A549 (cell line): Measurements from ENCODE around the gene SHC1. TPM values are rescaled to one million over a fixed set of nuclear protein-coding genes. Genes with fewer than 3 reads are reported as not detected.

Experiments used
- ATAC-seq, 2 experiments: fragments of 200-7000 bp in 1 of 2; fragments of >200 bp in 1 of 2; cut with Nextera tagmentation in 1 of 2; cut with Tn5 transposase in 1 of 2; 3 replicates each; pipeline versions ENCODE4 v1.8.0 to v1.9.1; 2018 to 2020; ENCODE audit warnings: mild to moderate bottlenecking in 1 of 2, moderate library complexity in 1 of 2
- CTCF ChIA-PET: fragments of 300-600 bp; sonication (Branson Sonifier 250); formaldehyde crosslinking; extraction: SDS; loops from one replicate; lab custom pipeline; 2021; ENCODE audit warnings: antibody characterized with exemption, inconsistent platforms; lab: Yijun Ruan, JAX
- POLR2A ChIA-PET: fragments of 350-600 bp; formaldehyde crosslinking; extraction: SDS; loops from one replicate; lab custom pipeline; 2021; ENCODE audit warnings: antibody characterized with exemption, inconsistent platforms; lab: Yijun Ruan, JAX
- DNase-seq, 2 experiments: peaks; one replicate each; pipeline versions ENCODE4 v3.0.0 to v3.0.0-alpha.2; 2011 to 2016; ENCODE audit warnings: low read depth in 1 of 2, low spot score in 1 of 2
- FAIRE-seq: peaks from 2 replicates; lab custom pipeline; 2011; peaks lifted over from hg19 to GRCh38; lab: Jason Lieb, UNC
- H3K27ac ChIP-seq, 2 experiments: fragments of >200 bp; sonication (Bioruptor Twin); formaldehyde crosslinking; 3 replicates each; pipeline ENCODE4 v1.5.1; 2016 to 2017
- H3K4me1 ChIP-seq: fragments of >200 bp; sonication (Bioruptor Twin); formaldehyde crosslinking; 3 replicates; pipeline ENCODE4 v1.6.1; 2016
- H3K4me2 ChIP-seq: fragments of >200 bp; sonication (Bioruptor Twin); formaldehyde crosslinking; 3 replicates; pipeline ENCODE4 v1.6.1; 2016
- H3K4me3 ChIP-seq: fragments of >200 bp; sonication (Bioruptor Twin); formaldehyde crosslinking; 3 replicates; pipeline ENCODE4 v1.5.1; 2016
- H3K9me3 ChIP-seq: fragments of >200 bp; sonication (Bioruptor Twin); formaldehyde crosslinking; 3 replicates; pipeline ENCODE4 v1.6.1; 2016
- BCL3 ChIP-seq: fragments of >200 bp; sonication (Bioruptor Twin); formaldehyde crosslinking; IDR thresholded peaks from 3 replicates; pipeline ENCODE4 v1.6.1; 2016
- CBX8 ChIP-seq: fragments of 200-600 bp; sonication (generic); IDR thresholded peaks from 2 replicates; pipeline ENCODE4 v1.6.1; 2016
- CEBPB ChIP-seq, 2 experiments: fragments of >200 bp in 1 of 2; sonication (Bioruptor Twin) in 1 of 2; formaldehyde crosslinking in 1 of 2; IDR thresholded peaks; 2 replicates each; pipeline ENCODE4 v1.6.1; 2012 to 2016
- CHD4 ChIP-seq: fragments of 200-600 bp; sonication (generic); IDR thresholded peaks from 2 replicates; pipeline ENCODE4 v1.6.1; 2016; ENCODE audit warnings: antibody characterized with exemption, mild to moderate bottlenecking, borderline replicate concordance
- E2F6 ChIP-seq: IDR thresholded peaks from 2 replicates; pipeline ENCODE4 v1.6.1; 2012; ENCODE audit warnings: low read depth, borderline replicate concordance
- EHF ChIP-seq: fragments of 250-450 bp; sonication (Bioruptor Pico); IDR thresholded peaks from 2 replicates; pipeline ENCODE4 v1.5.0; 2020; ENCODE audit warnings: mild to moderate bottlenecking
- EHMT2 ChIP-seq: fragments of 200-600 bp; sonication (generic); IDR thresholded peaks from 2 replicates; pipeline ENCODE4 v1.6.1; 2016; ENCODE audit warnings: antibody characterized with exemption, low read depth, mild to moderate bottlenecking, moderate library complexity
- HDAC2 ChIP-seq: fragments of 200-600 bp; sonication (generic); IDR thresholded peaks from 2 replicates; pipeline ENCODE4 v1.6.1; 2016
- HES2 ChIP-seq: fragments of >200 bp; sonication (Bioruptor Twin); formaldehyde crosslinking; IDR thresholded peaks from 2 replicates; pipeline ENCODE4 v1.6.1; 2016
- HOXA7 ChIP-seq: fragments of 250-450 bp; sonication (Bioruptor Pico); IDR thresholded peaks from 2 replicates; pipeline ENCODE4 v1.5.0; 2020; ENCODE audit warnings: mild to moderate bottlenecking, moderate library complexity
- HOXB5 ChIP-seq: fragments of 250-450 bp; sonication (Bioruptor Pico); IDR thresholded peaks from 2 replicates; pipeline ENCODE4 v1.5.0; 2020; ENCODE audit warnings: mild to moderate bottlenecking, moderate library complexity
- KDM1A ChIP-seq: fragments of 200-600 bp; sonication (generic); IDR thresholded peaks from 2 replicates; pipeline ENCODE4 v1.6.1; 2016; ENCODE audit warnings: low read depth, mild to moderate bottlenecking
- KDM5A ChIP-seq: fragments of 200-600 bp; sonication (generic); IDR thresholded peaks from 2 replicates; pipeline ENCODE4 v1.6.1; 2016; ENCODE audit warnings: antibody characterized with exemption, mild to moderate bottlenecking
- MYC ChIP-seq: IDR thresholded peaks from 2 replicates; pipeline ENCODE4 v1.6.1; 2012; ENCODE audit warnings: mild to moderate bottlenecking, inconsistent platforms, low read length, improper control_type of control experiment, borderline replicate concordance
- NPAS2 ChIP-seq: fragments of 250-450 bp; sonication (Bioruptor Pico); IDR thresholded peaks from 2 replicates; pipeline ENCODE4 v1.8.0; 2022; ENCODE audit warnings: mild to moderate bottlenecking, moderate library complexity, borderline replicate concordance
- POLR2A ChIP-seq: IDR thresholded peaks from 2 replicates; pipeline ENCODE4 v1.6.1; 2012; ENCODE audit warnings: mild to moderate bottlenecking, low read length
- POLR2AphosphoS2 ChIP-seq: conservative IDR thresholded peaks from 2 replicates; pipeline ENCODE4 v1.6.1; 2012; ENCODE audit warnings: low read length, improper control_type of control experiment, inconsistent platforms
- RAD21 ChIP-seq, 2 experiments: fragments of >200 bp in 1 of 2; sonication (Bioruptor Twin) in 1 of 2; formaldehyde crosslinking in 1 of 2; IDR thresholded peaks in 1 of 2; conservative IDR thresholded peaks in 1 of 2; 2 replicates in 1 of 2; 3 replicates in 1 of 2; pipeline ENCODE4 v1.6.1; 2012 to 2018; ENCODE audit warnings: inconsistent platforms in 1 of 2
- RNF2 ChIP-seq: fragments of 200-600 bp; sonication (generic); IDR thresholded peaks from 2 replicates; pipeline ENCODE4 v1.6.1; 2016; ENCODE audit warnings: low read depth, mild to moderate bottlenecking, antibody characterized with exemption, moderate library complexity, borderline replicate concordance
- TFCP2L1 ChIP-seq: fragments of 250-450 bp; sonication (Bioruptor Pico); IDR thresholded peaks from 2 replicates; pipeline ENCODE4 v1.5.0; 2021; ENCODE audit warnings: mild to moderate bottlenecking
- TP53 ChIP-seq: fragments of 250-450 bp; sonication (Bioruptor Pico); IDR thresholded peaks from 2 replicates; pipeline ENCODE4 v1.5.0; 2021; ENCODE audit warnings: mild to moderate bottlenecking, moderate library complexity
- ZC3H11A ChIP-seq: fragments of 450-650 bp; IDR thresholded peaks from 2 replicates; pipeline ENCODE4 v1.6.1; 2014; ENCODE audit warnings: antibody characterized with exemption, mild to moderate bottlenecking
- WGBS: methylation state at CpG from one replicate; pipeline ENCODE4 v1.1.6; 2017; ENCODE audit errors: missing lambda C conversion rate; 5-methylcytosine and 5-hydroxymethylcytosine counted together
- polyA plus RNA-seq, 4 experiments: library from polyadenylated mRNA; depleted of rRNA in 3 of 4; stranded (reverse); fragments of >200 nt; fragmentation: RNase III in 1 of 4; extraction: RNeasy Plus Mini Kit Qiagen cat#74134 plus additional on column Dnase treatment in 1 of 4; gene quantifications; 2 replicates in 3 of 4; 3 replicates in 1 of 4; pipeline ENCODE4 v1.2.3, GENCODE V29; 2011 to 2017
- TF ChIP-seq, protein P1 (sequence below): fragments of 200-600 bp; sonication (generic); IDR thresholded peaks from 2 replicates; pipeline ENCODE4 v1.6.1; 2016; ENCODE audit warnings: antibody characterized with exemption, mild to moderate bottlenecking, moderate library complexity

The SHC1 gene
- polyA plus RNA-seq, 2 of the 4 experiments (the other 2 are of a cell fraction), result 118 to 174 TPM

- ATAC-seq, result no peak
- Histone ChIP-seq H3K4me3 (no peak overlapping the region), H3K4me1 (peaks cover 40% of the 10 kb centered on the region), H3K27ac (0 out of 6 replicates have a peak overlapping the region, but pooled peaks of 1 of the 2 experiments have one; percentile 7), H3K4me2 (no peak overlapping the region), H3K9me3 (no peaks in the 10 kb centered on the region)
- CTCF ChIA-PET, result interaction anchor here (1.2 kb wide), 1 partner anchor 9 kb away, joined by 4 read pairs; the partner anchor contains the start of gene PBXIP1
- DNase-seq, result no peak
- 90% methylated on average over 6 of the region's 6 CpGs for WGBS
- no peak for FAIRE-seq
- POLR2A ChIA-PET, result interaction anchor here (0.6 to 1.9 kb wide), 3 partner anchors 10 to 80 kb away, joined by 4 to 8 read pairs (median 6); partner anchors contain the start of gene CKS1B
- TF ChIP-seq HDAC2, result no peak
- peak in 1 of 2 experiments; percentile 42; a peak in 2 of 4 replicates for TF ChIP-seq CEBPB (IDR thresholded peaks at IDR 0.05)
Observed at GRCh38 chr1:154964359-154964758, 6.2 kb downstream of the SHC1 start.

DNA sequence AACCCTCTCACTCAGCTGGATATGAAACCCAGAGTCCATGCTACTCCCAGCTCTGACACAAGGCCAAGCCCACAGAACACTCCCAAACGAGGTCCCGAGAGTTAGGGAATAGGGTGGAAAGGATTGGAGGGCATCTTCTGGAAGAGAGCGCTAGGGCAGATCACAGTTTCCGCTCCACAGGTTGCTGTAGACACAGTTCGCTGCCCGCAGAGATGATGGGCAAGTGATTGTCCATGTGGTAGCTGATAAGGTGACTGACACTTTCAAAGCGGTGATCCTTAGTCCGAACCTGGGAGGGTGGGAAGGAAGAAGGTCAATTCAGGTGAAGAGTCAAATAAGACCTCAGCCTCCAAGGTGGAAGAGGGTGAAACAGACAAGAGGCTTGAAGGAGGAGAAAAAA is 6.9 kb downstream of the SHC1 start:
- no peak for DNase-seq
- POLR2A ChIA-PET, result no interaction called here
- ATAC-seq, result no peak

GRCh38 chr1:154962795-154963330 is 7.7 kb downstream of the SHC1 start:
- H3K4me2 ChIP-seq, result peak overlapping the region; percentile 99
- peaks cover 28% of the 10 kb centered on the region for H3K4me1 ChIP-seq
- H3K27ac ChIP-seq, result peak overlapping the region; percentile 97
- ATAC-seq (no peak), DNase-seq (no peak), FAIRE-seq (no peak)
- peak overlapping the region; percentile 74; the same call in 2 of the 3 replicates for H3K4me3 ChIP-seq
- POLR2A ChIA-PET, result interaction anchor here (2.8 kb wide), 1 partner anchor 9 kb away, joined by 67 read pairs; the partner anchor contains the start of genes CKS1B and SHC1
- CTCF ChIA-PET, result interaction anchor here (1.0 to 3.4 kb wide), 4 partner anchors 10 to 122 kb away, joined by 3 to 19 read pairs (median 8); partner anchors contain the start of gene PMVK
- 91% methylated on average over 6 of the region's 6 CpGs for WGBS
- no peaks in the 10 kb centered on the region for H3K9me3 ChIP-seq
- TF ChIP-seq RAD21 (conservative IDR thresholded peaks at IDR 0.05 in 1 of 2, IDR thresholded peaks at IDR 0.05 in 1 of 2) (no peak), TFCP2L1 (CRISPR knock-in tag) (no peak), EHF (CRISPR knock-in tag) (no peak), E2F6 (no peak), CHD4 (no peak), EHMT2 (no peak), ZC3H11A (no peak), BCL3 (no peak), HOXA7 (CRISPR knock-in tag) (no peak), TP53 (CRISPR knock-in tag) (no peak), CBX8 (no peak), HES2 (no peak), MYC (no peak), NPAS2 (CRISPR knock-in tag) (no peak), KDM1A (no peak), POLR2A (no peak), KDM5A (no peak), HOXB5 (CRISPR knock-in tag) (no peak), HDAC2 (no peak)
- TF ChIP-seq, protein P1, sequence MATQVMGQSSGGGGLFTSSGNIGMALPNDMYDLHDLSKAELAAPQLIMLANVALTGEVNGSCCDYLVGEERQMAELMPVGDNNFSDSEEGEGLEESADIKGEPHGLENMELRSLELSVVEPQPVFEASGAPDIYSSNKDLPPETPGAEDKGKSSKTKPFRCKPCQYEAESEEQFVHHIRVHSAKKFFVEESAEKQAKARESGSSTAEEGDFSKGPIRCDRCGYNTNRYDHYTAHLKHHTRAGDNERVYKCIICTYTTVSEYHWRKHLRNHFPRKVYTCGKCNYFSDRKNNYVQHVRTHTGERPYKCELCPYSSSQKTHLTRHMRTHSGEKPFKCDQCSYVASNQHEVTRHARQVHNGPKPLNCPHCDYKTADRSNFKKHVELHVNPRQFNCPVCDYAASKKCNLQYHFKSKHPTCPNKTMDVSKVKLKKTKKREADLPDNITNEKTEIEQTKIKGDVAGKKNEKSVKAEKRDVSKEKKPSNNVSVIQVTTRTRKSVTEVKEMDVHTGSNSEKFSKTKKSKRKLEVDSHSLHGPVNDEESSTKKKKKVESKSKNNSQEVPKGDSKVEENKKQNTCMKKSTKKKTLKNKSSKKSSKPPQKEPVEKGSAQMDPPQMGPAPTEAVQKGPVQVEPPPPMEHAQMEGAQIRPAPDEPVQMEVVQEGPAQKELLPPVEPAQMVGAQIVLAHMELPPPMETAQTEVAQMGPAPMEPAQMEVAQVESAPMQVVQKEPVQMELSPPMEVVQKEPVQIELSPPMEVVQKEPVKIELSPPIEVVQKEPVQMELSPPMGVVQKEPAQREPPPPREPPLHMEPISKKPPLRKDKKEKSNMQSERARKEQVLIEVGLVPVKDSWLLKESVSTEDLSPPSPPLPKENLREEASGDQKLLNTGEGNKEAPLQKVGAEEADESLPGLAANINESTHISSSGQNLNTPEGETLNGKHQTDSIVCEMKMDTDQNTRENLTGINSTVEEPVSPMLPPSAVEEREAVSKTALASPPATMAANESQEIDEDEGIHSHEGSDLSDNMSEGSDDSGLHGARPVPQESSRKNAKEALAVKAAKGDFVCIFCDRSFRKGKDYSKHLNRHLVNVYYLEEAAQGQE, result no peak

More for the DNA sequence above, 6.9 kb downstream of the SHC1 start:
- H3K4me3 ChIP-seq, result no peak overlapping the region
- no peaks in the 10 kb centered on the region for H3K9me3 ChIP-seq
- TF ChIP-seq RNF2 (no peak), POLR2AphosphoS2 (peak; percentile 66; the same call in 1 of the 2 replicates)
- WGBS, result 84% methylated on average over 8 of the region's 8 CpGs
- 0 out of 6 replicates have a peak overlapping the region, but pooled peaks of 1 of the 2 experiments have one; percentile 4 for H3K27ac ChIP-seq
- CTCF ChIA-PET, result interaction anchor here (1.0 kb wide), 1 partner anchor 120 kb away, joined by 3 read pairs; no protein-coding TSS in a partner anchor
- peak overlapping the region; percentile 99; the same call in 1 of the 3 replicates for H3K4me2 ChIP-seq
- H3K4me1 ChIP-seq, result peaks cover 36% of the 10 kb centered on the region
- no peak for FAIRE-seq
